CD4-positive, alpha-beta T cell (primary cell): ENCODE data around the gene SLC2A8. TPM values are rescaled to one million over a fixed set of nuclear protein-coding genes. Genes with fewer than 3 reads are reported as not detected.

Source experiments
- ATAC-seq: fragments of 200-7000 bp; cut with Tn5 transposase; one replicate; pipeline ENCODE4 v1.10.0; 2022; ENCODE audit warnings: mild to moderate bottlenecking; ENCODE audit not compliant: poor library complexity
- CTCF ChIA-PET: fragments of 350-600 bp; sonication (Branson Sonifier 250); formaldehyde crosslinking; loops from one replicate; lab custom pipeline; 2021; ENCODE audit warnings: antibody characterized with exemption, inconsistent platforms; lab: Charles Lee
- POLR2A ChIA-PET: fragments of 350-600 bp; sonication (Branson Sonifier 250); formaldehyde crosslinking; loops from one replicate; lab custom pipeline; 2021; ENCODE audit warnings: antibody characterized with exemption, inconsistent platforms; lab: Charles Lee
- DNase-seq, 14 experiments: peaks; one replicate each; pipeline ENCODE4 v3.0.0-alpha.2; 2013 to 2020; ENCODE audit warnings: mixed read lengths in 2 of 14
- H3K27ac ChIP-seq, 2 donors: one replicate each; pipeline versions ENCODE4 v1.5.1 to v1.7.0; 2013; ENCODE audit warnings: low read length in 2 of 2, low read depth in 1 of 2, mild to moderate bottlenecking in 1 of 2
- H3K27me3 ChIP-seq, 2 experiments: 1 replicate in 1 of 2; 2 replicates in 1 of 2; pipeline versions ENCODE4 v1.6.1 to v1.7.0; 2013; ENCODE audit warnings: low read length in 2 of 2, control low read depth in 1 of 2, mild to moderate bottlenecking in 1 of 2, moderate library complexity in 1 of 2; ENCODE audit not compliant: insufficient read depth in 2 of 2, control insufficient read depth in 1 of 2
- H3K36me3 ChIP-seq: one replicate; pipeline ENCODE4 v1.6.1; 2013; ENCODE audit warnings: low read length, control low read depth; ENCODE audit not compliant: insufficient read depth
- H3K4me1 ChIP-seq: one replicate; pipeline ENCODE4 v1.6.1; 2013; ENCODE audit warnings: low read length, control low read depth; ENCODE audit not compliant: insufficient read depth
- H3K4me3 ChIP-seq: one replicate; pipeline ENCODE4 v1.5.1; 2013; ENCODE audit warnings: mild to moderate bottlenecking, low read length, moderate library complexity
- H3K9me3 ChIP-seq, 2 experiments: 1 replicate in 1 of 2; 2 replicates in 1 of 2; pipeline versions ENCODE4 v1.6.1 to v1.7.0; 2013; ENCODE audit warnings: low read length in 2 of 2, mild to moderate bottlenecking in 2 of 2, control low read depth in 1 of 2, moderate library complexity in 1 of 2; ENCODE audit not compliant: control insufficient read depth in 1 of 2, insufficient read depth in 1 of 2
- H3K27ac Mint-ChIP-seq: one replicate; pipeline ENCODE4 v1.8.0; 2020; ENCODE audit warnings: mixed read lengths
- H3K27me3 Mint-ChIP-seq: one replicate; pipeline ENCODE4 v1.8.0; 2021; ENCODE audit warnings: mixed read lengths
- H3K36me3 Mint-ChIP-seq: one replicate; pipeline ENCODE4 v1.8.0; 2021; ENCODE audit warnings: low read depth, mixed read lengths
- H3K4me1 Mint-ChIP-seq: one replicate; pipeline ENCODE4 v1.8.0; 2021; ENCODE audit warnings: low read depth, mixed read lengths
- H3K4me3 Mint-ChIP-seq: one replicate; pipeline ENCODE4 v1.8.0; 2020; ENCODE audit warnings: mild to moderate bottlenecking, mixed read lengths
- H3K9me3 Mint-ChIP-seq: one replicate; pipeline ENCODE4 v1.8.0; 2020; ENCODE audit warnings: mixed read lengths
- CTCF ChIP-seq: fragments of 200-600 bp; IDR thresholded peaks from one replicate; pipeline ENCODE4 v1.8.0; 2022; ENCODE audit warnings: antibody characterized with exemption, mild to moderate bottlenecking
- intact Hi-C, 2 experiments: fragments of 100-400 bp; cut with DNase I in 1 of 2; cut with micrococcal nuclease in 1 of 2; formaldehyde crosslinking; loops; one replicate each; pipeline versions ENCODE4 v1.15.1 to v1.9.0; 2023 to 2025; cut with DNase I, micrococcal nuclease
- total RNA-seq, 174 experiments: library from RNA in 2 of 174; stranded (reverse) in 2 of 174; gene quantifications; one replicate each; pipeline ENCODE4 v1.2.3 and lab custom pipeline; 2021 to 2026

The SLC2A8 gene
- total RNA-seq, 2 experiments from 2014 or later, result 1.6 to 1.8 TPM

- CTCF ChIA-PET, result no interaction called here
- peaks cover 90% of the 10 kb centered on the region for H3K36me3 Mint-ChIP-seq
Measured at GRCh38 chr9:127448112-127448805, 51.3 kb downstream of the SLC2A8 start.

DNA sequence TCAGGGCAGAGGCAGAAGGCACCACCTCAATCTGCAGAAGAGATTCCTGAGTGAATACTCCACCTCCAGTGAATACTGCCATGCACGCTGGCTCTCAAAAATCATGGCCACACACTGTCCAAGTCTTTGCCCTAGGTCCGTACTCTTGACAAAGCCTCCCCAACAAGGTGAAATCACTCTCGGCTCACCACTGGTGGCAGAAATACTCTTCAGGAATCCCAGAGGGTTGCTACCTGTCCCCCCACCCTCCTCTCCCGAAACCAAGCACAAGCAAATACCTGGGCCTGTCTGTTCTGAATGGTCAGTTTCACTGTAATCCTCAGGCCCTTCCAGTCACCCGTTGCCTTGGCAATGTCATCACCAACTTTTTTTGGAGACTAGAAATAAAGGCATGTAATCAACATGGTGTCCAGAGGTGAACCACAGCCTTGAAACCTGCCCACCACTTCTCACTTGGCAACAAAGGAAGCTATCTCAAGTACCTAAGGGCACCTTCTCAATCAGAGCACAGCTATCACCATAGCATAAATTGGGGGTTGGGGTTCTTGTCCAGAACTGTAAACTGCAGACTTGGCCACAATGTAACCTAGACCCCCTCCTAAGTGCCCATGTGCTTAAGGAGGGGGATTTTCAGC is 52.5 kb downstream of the SLC2A8 start:
- ATAC-seq (no peak), DNase-seq (no peak)
- Histone ChIP-seq H3K4me1 (peaks cover 41% of the 10 kb centered on the region), H3K4me3 (peak overlapping the region; percentile 89), H3K36me3 (peaks cover 57% of the 10 kb centered on the region), H3K27me3 (no peaks in the 10 kb centered on the region), H3K9me3 (peaks cover 0 to 2% of the 10 kb centered on the region in 2 experiments), H3K27ac (peak overlapping the region; percentile 74 to 92)
- Mint-ChIP-seq H3K4me3 (peak overlapping the region; percentile 99), H3K9me3 (no peaks in the 10 kb centered on the region), H3K4me1 (peaks cover 40% of the 10 kb centered on the region), H3K27me3 (no peaks in the 10 kb centered on the region), H3K36me3 (peaks cover 82% of the 10 kb centered on the region), H3K27ac (peak overlapping the region; percentile 99)
- TF ChIP-seq CTCF, result no peak
- POLR2A ChIA-PET, result interaction anchor here (1.4 to 3.1 kb wide), 8 partner anchors 10 to 801 kb away, joined by 4 to 31 read pairs (median 10); partner anchors contain the start of genes SLC2A8, ST6GALNAC4 and ZNF79
- CTCF ChIA-PET, result interaction anchor here (1.5 to 2.3 kb wide), 2 partner anchors 12 to 25 kb away, joined by 3 to 8 read pairs; partner anchors contain the start of gene ZNF79
- intact Hi-C loops, result no loop called here

More at GRCh38 chr9:127448112-127448805, 51.3 kb downstream of the SLC2A8 start:
- DNase-seq (no peak), ATAC-seq (no peak)
- Histone ChIP-seq H3K27ac (no peak overlapping the region), H3K9me3 (peaks cover 0 to 7% of the 10 kb centered on the region in 2 experiments), H3K4me1 (peaks cover 41% of the 10 kb centered on the region), H3K27me3 (no peaks in the 10 kb centered on the region), H3K36me3 (peaks cover 66% of the 10 kb centered on the region), H3K4me3 (no peak overlapping the region)
- H3K4me1 Mint-ChIP-seq, result peaks cover 40% of the 10 kb centered on the region
- peak overlapping the region; percentile 11 for H3K4me3 Mint-ChIP-seq
- TF ChIP-seq CTCF, result no peak
- H3K9me3 Mint-ChIP-seq, result no peaks in the 10 kb centered on the region
- intact Hi-C loops, result no loop called here
- POLR2A ChIA-PET, result no interaction called here
- no peaks in the 10 kb centered on the region for H3K27me3 Mint-ChIP-seq
- H3K27ac Mint-ChIP-seq, result peak overlapping the region; percentile 99

DNA sequence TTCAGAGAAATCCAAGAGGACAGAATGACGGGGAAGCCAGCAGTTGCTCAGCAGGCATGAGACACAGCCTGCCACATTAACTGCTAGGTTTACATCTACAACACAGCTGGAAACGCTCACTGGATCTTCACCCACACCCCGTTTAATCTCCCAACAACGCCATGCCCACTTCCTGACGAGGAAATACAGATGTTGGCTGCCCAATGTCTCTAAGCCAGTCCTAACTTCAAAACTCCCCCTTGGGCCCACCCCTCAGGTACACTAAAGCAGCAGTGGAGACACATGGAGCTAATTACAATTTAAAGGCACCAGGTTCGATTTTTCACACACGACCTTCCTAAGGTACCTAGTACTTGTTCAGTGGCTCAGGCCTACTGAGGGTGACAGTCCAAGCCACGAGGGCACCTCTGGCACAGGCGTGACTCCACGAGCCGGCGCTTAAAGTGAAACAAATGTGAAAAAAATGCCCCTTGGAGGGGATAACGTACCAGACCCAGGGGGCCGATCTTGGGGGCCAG is 53.3 kb downstream of the SLC2A8 start:
- Histone ChIP-seq H3K9me3 (no peaks in the 10 kb centered on the region), H3K27ac (peak overlapping the region; percentile 74 to 92), H3K4me1 (peaks cover 41% of the 10 kb centered on the region), H3K36me3 (peaks cover 48% of the 10 kb centered on the region), H3K27me3 (no peaks in the 10 kb centered on the region), H3K4me3 (peak overlapping the region; percentile 89)
- ChIA-PET POLR2A (interaction anchor here (0.8 to 3.1 kb wide), 23 partner anchors 10 to 800 kb away, joined by 3 to 31 read pairs (median 4); partner anchors contain the start of genes CDK9, ENG, FPGS and PTRH1), CTCF (interaction anchor here (0.6 to 2.3 kb wide), 5 partner anchors 13 to 62 kb away, joined by 3 to 8 read pairs (median 4); partner anchors contain the start of genes SLC2A8 and ZNF79)
- Mint-ChIP-seq H3K36me3 (peaks cover 77% of the 10 kb centered on the region), H3K27ac (peak overlapping the region; percentile 99), H3K27me3 (no peaks in the 10 kb centered on the region), H3K4me3 (peak overlapping the region; percentile 99), H3K4me1 (peaks cover 40% of the 10 kb centered on the region), H3K9me3 (no peaks in the 10 kb centered on the region)
- intact Hi-C loops, result loop anchor here (2.0 to 10.0 kb wide), 7 partner anchors 26 to 1432 kb away; partner anchors contain the start of genes KYAT1 (in 1 of the 2), LRRC8A (in 1 of the 2), ST6GALNAC4 (in 1 of the 2) and ZNF79 (in 1 of the 2)
- peak; percentile 5 for ATAC-seq
- TF ChIP-seq CTCF, result no peak
- peak in 1 of 14 experiments; percentile 36 for DNase-seq
